GM10266 (cell line): ENCODE measurements around the gene GJA9.

Experiments used
- DNase-seq: peaks from one replicate; pipeline ENCODE4 v3.0.0; 2012; ENCODE audit errors: extremely low spot score
- CTCF ChIP-seq: IDR thresholded peaks from 2 replicates; pipeline ENCODE4 v1.5.1; 2012; ENCODE audit warnings: mild to moderate bottlenecking, low read depth; ENCODE audit not compliant: control insufficient read depth, insufficient read depth; ENCODE audit errors: missing control alignments

GJA9 gene

GRCh38 chr1:38898653-38899230 lies 17.4 kb upstream of the GJA9 start:
- no peak for DNase-seq
- no peak for TF ChIP-seq CTCF

GRCh38 chr1:38896169-38896568 lies 14.8 kb upstream of the GJA9 start:
- no peak for DNase-seq
- no peak for TF ChIP-seq CTCF

GRCh38 chr1:38892976-38893375 lies 11.6 kb upstream of the GJA9 start:
- TF ChIP-seq CTCF: no peak

GRCh38 chr1:38891753-38892152 lies 10.4 kb upstream of the GJA9 start:
- TF ChIP-seq CTCF: no peak
- DNase-seq: no peak

More at GRCh38 chr1:38892976-38893375, 11.6 kb upstream of the GJA9 start:
- DNase-seq: no peak

GRCh38 chr1:38889589-38889988 lies 8.2 kb upstream of the GJA9 start:
- DNase-seq: no peak
- TF ChIP-seq CTCF: no peak

- no peak for DNase-seq
- TF ChIP-seq CTCF: no peak
Measured at GRCh38 chr1:38888423-38889333, 7.3 kb upstream of the GJA9 start.

- TF ChIP-seq CTCF: no peak
- no peak for DNase-seq
Measured at GRCh38 chr1:38885092-38885491, 3.7 kb upstream of the GJA9 start.
